NCI-H510A (cell line): ENCODE results near the gene CKMT1A.

Experiments
- DNase-seq: peaks from one replicate; lab custom pipeline; 2025; lab: John Stamatoyannopoulos, UW

CKMT1A gene

GRCh38 chr15:43748376-43748775 is 54.7 kb downstream of the CKMT1A start:
- DNase-seq: no peak
